Subcutaneous adipose tissue (tissue), 4 donors: Measurements from ENCODE around the gene ACSS3. TPM values are rescaled to one million over a fixed set of nuclear protein-coding genes. Genes with fewer than 3 reads are reported as not detected.

Source experiments
- CTCF ChIP-seq: fragments of 450-650 bp; IDR thresholded peaks from one replicate; pipeline ENCODE4 v1.5.1; 2016; ENCODE audit warnings: low read depth, mild to moderate bottlenecking, control low read depth, antibody characterized with exemption, moderate library complexity
- total RNA-seq, 4 donors: library from RNA; depleted of rRNA; stranded (reverse); fragments of >200 nt; gene quantifications; one replicate each; pipeline ENCODE4 v1.1.0, GENCODE V29; 2016

ACSS3 gene
- total RNA-seq, 4 donors from 2014 or later = 92.1 to 169 (median 134) TPM

- no peak for TF ChIP-seq CTCF
Measured at GRCh38 chr12:81159856-81160255, 82.0 kb downstream of the ACSS3 start.

- no peak for TF ChIP-seq CTCF
Measured at GRCh38 chr12:81161680-81162079, 83.8 kb downstream of the ACSS3 start.

GRCh38 chr12:81162391-81163136 lies 84.7 kb downstream of the ACSS3 start:
- no peak for TF ChIP-seq CTCF

GRCh38 chr12:81164827-81165226 lies 86.9 kb downstream of the ACSS3 start:
- no peak for TF ChIP-seq CTCF

GRCh38 chr12:81166790-81167189 lies 88.9 kb downstream of the ACSS3 start:
- no peak for TF ChIP-seq CTCF

- no peak for TF ChIP-seq CTCF
Measured at GRCh38 chr12:81167694-81168093, 89.8 kb downstream of the ACSS3 start.

- TF ChIP-seq CTCF = no peak
Measured at GRCh38 chr12:81168445-81168844, 90.6 kb downstream of the ACSS3 start.
